NCI-H748 (cell line): ENCODE measurements around the gene BRINP2.

Experiments
- DNase-seq: peaks from one replicate; lab custom pipeline; 2025; ENCODE audit not compliant: unreplicated experiment; lab: John Stamatoyannopoulos, UW

BRINP2 gene

GRCh38 chr1:177257576-177257975 is 86.8 kb downstream of the BRINP2 start:
- DNase-seq, result no peak

- no peak for DNase-seq
Measured at GRCh38 chr1:177270863-177271262, 100.1 kb downstream of the BRINP2 start.

GRCh38 chr1:177273141-177273540 is 102.4 kb downstream of the BRINP2 start:
- DNase-seq, result no peak

GRCh38 chr1:177274687-177275211 is 104.0 kb downstream of the BRINP2 start:
- no peak for DNase-seq

- DNase-seq, result no peak
Measured at GRCh38 chr1:177275736-177276135, 105.0 kb downstream of the BRINP2 start.

- DNase-seq, result no peak
Measured at GRCh38 chr1:177278626-177279390, 108.0 kb downstream of the BRINP2 start.

- no peak for DNase-seq
Measured at GRCh38 chr1:177281901-177282300, 111.1 kb downstream of the BRINP2 start.

- DNase-seq, result no peak
Measured at GRCh38 chr1:177282976-177283375, 112.2 kb downstream of the BRINP2 start.

GRCh38 chr1:177283380-177283779 is 112.6 kb downstream of the BRINP2 start:
- no peak for DNase-seq

- DNase-seq, result no peak
Measured at GRCh38 chr1:177286396-177286795, 115.6 kb downstream of the BRINP2 start.

- DNase-seq, result no peak
Measured at GRCh38 chr1:177287270-177287669, 116.5 kb downstream of the BRINP2 start.

GRCh38 chr1:177287994-177288393 is 117.2 kb downstream of the BRINP2 start:
- DNase-seq, result no peak

- no peak for DNase-seq
Measured at GRCh38 chr1:177289532-177289931, 118.8 kb downstream of the BRINP2 start.

GRCh38 chr1:177300431-177300830 is 129.7 kb downstream of the BRINP2 start:
- DNase-seq, result no peak

GRCh38 chr1:177301425-177302124 is 130.8 kb downstream of the BRINP2 start:
- no peak for DNase-seq

- no peak for DNase-seq
Measured at GRCh38 chr1:177302357-177303044, 131.7 kb downstream of the BRINP2 start.

- DNase-seq, result no peak
Measured at GRCh38 chr1:177305040-177306018, 134.6 kb downstream of the BRINP2 start.

- DNase-seq, result no peak
Measured at GRCh38 chr1:177306019-177306415, 135.3 kb downstream of the BRINP2 start.

- DNase-seq, result no peak
Measured at GRCh38 chr1:177306981-177307380, 136.2 kb downstream of the BRINP2 start.

- DNase-seq, result no peak
Measured at GRCh38 chr1:177307771-177308170, 137.0 kb downstream of the BRINP2 start.
